Nephron (organoid): ENCODE measurements around the gene ARHGAP19.

Experiments
- H3K27ac Mint-ChIP-seq, 3 experiments: 2 replicates each; pipeline ENCODE4 v1.8.0; 2020; ENCODE audit warnings: mixed read lengths in 3 of 3, mild to moderate bottlenecking in 2 of 3, moderate library complexity in 1 of 3
- H3K27me3 Mint-ChIP-seq: 2 replicates; pipeline ENCODE4 v1.8.0; 2021; ENCODE audit warnings: low read depth, mild to moderate bottlenecking, moderate library complexity, mixed read lengths
- H3K36me3 Mint-ChIP-seq: 2 replicates; pipeline ENCODE4 v1.8.0; 2020; ENCODE audit warnings: low read depth, mixed read lengths
- H3K4me1 Mint-ChIP-seq: 2 replicates; pipeline ENCODE4 v1.8.0; 2020; ENCODE audit warnings: mixed read lengths
- H3K4me3 Mint-ChIP-seq, 3 experiments: 2 replicates each; pipeline ENCODE4 v1.8.0; 2020; ENCODE audit warnings: mild to moderate bottlenecking in 3 of 3, mixed read lengths in 3 of 3, moderate library complexity in 2 of 3
- H3K9me3 Mint-ChIP-seq: 2 replicates; pipeline ENCODE4 v1.8.0; 2020; ENCODE audit warnings: mixed read lengths
- CTCF ChIP-seq, 3 experiments: fragments of 200-600 bp; sonication (generic); IDR thresholded peaks; one replicate each; pipeline ENCODE4 v1.5.0; 2021; ENCODE audit warnings: antibody characterized with exemption in 3 of 3; ENCODE audit not compliant: unreplicated experiment in 3 of 3

Gene ARHGAP19

DNA sequence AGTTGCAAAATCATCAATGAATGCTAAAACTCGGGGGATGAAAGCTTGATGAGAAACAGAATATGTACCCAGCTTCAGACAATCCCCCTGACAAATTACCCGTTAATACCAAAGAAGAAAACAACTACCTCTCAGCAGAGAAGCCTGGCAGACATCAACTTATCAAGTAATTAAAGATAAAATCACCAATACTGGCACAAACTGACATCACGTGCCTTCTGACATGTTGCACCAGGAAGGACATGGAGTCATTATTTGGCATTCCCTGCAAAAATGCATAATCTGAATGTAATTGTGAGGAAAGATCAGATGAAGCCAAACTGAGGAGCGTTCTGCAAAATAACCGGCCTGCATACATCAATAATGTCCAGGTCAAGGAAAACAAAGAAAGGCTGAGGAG lies 114.4 kb downstream of the ARHGAP19 start:
- no peak for TF ChIP-seq CTCF (IDR thresholded peaks at IDR 0.05; ENCODE audit: unreplicated experiment in 3 of 3)
- Mint-ChIP-seq H3K27me3 (peaks cover 30% of the 10 kb centered on the region), H3K4me1 (peaks cover 7% of the 10 kb centered on the region), H3K4me3 (no peak overlapping the region), H3K27ac (no peak overlapping the region), H3K36me3 (no peaks in the 10 kb centered on the region), H3K9me3 (no peaks in the 10 kb centered on the region)

DNA sequence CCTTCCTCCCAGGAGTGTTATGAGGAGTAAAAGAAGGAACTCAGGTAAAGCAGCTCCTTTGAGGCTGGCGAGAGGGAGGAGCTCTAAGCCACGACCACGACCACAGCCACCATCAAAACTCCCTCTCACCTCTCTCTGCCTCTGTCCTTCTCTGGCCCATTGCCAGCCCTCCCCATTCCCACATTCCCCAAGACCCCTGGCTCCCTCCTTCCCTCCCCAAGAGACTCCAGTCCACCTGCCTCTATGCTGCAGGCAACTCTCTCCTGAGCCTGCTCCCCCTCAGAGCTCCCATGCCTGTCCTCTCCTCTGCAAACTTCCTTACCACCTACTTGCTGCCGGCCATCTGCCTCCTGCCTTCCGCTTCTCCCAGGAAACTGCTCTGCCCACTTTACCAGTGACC lies 116.2 kb downstream of the ARHGAP19 start:
- Mint-ChIP-seq H3K36me3 (no peaks in the 10 kb centered on the region), H3K4me3 (no peak overlapping the region), H3K27me3 (peaks cover 23% of the 10 kb centered on the region), H3K4me1 (peaks cover 15% of the 10 kb centered on the region), H3K27ac (no peak overlapping the region), H3K9me3 (no peaks in the 10 kb centered on the region)
- TF ChIP-seq CTCF (IDR thresholded peaks at IDR 0.05; ENCODE audit: unreplicated experiment in 3 of 3) = no peak

- H3K9me3 Mint-ChIP-seq = no peaks in the 10 kb centered on the region
- H3K36me3 Mint-ChIP-seq = no peaks in the 10 kb centered on the region
- TF ChIP-seq CTCF (IDR thresholded peaks at IDR 0.05; ENCODE audit: unreplicated experiment in 3 of 3) = no peak
- peaks cover 20% of the 10 kb centered on the region for H3K4me1 Mint-ChIP-seq
- H3K27me3 Mint-ChIP-seq = peaks cover 20% of the 10 kb centered on the region
- H3K4me3 Mint-ChIP-seq = no peak overlapping the region
- no peak overlapping the region for H3K27ac Mint-ChIP-seq
Measured at GRCh38 chr10:97175586-97175985, 116.9 kb downstream of the ARHGAP19 start.

DNA sequence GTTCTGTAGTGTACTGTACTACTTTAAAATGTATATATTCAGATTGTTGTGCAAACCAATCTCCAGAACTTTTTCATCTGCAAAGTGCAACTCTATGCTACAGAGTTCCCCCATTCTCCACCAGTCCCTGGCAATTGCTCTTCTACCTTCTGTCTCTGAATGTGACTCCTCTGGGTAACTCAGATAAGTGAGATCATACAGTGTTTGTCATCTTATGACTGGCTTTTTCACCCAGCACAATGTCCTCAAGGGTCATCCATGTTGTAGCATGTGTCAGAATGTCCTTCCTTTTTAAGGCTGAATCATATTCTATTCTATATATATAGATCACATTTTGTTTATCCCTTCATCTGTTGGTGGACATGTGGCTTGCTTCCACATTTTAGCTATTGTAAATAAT lies 117.5 kb downstream of the ARHGAP19 start:
- no peak for TF ChIP-seq CTCF (IDR thresholded peaks at IDR 0.05; ENCODE audit: unreplicated experiment in 3 of 3)
- Mint-ChIP-seq H3K4me3 (no peak overlapping the region), H3K9me3 (no peaks in the 10 kb centered on the region), H3K27ac (no peak overlapping the region), H3K4me1 (peaks cover 19% of the 10 kb centered on the region), H3K27me3 (peaks cover 20% of the 10 kb centered on the region), H3K36me3 (no peaks in the 10 kb centered on the region)

DNA sequence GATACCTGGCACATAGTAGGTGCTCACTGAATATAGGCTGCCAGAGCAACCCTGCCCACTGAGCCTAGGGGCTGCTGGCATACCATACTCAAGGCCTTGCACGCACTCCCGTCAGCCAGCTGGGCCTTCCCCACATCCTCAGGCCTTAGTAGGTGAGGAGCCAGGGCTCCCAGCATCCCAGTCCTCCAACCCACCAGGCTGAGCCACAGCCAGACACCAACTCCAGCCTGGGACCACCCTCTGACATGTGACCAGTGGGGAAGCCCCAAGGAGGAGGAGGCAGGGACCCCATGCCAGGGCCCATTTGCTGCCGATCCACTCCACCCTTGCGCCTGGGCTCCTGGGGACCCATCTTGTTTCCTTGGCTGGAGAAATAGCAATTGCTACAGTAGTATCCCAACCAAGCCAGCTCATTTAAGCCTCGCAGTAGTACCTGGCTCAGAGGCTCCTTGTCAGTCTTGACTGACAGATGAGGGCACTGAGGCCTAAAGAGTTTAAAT lies 118.1 kb downstream of the ARHGAP19 start:
- TF ChIP-seq CTCF (IDR thresholded peaks at IDR 0.05; ENCODE audit: unreplicated experiment in 3 of 3) = no peak
- Mint-ChIP-seq H3K9me3 (no peaks in the 10 kb centered on the region), H3K4me1 (peaks cover 19% of the 10 kb centered on the region), H3K27me3 (peaks cover 23% of the 10 kb centered on the region), H3K4me3 (no peak overlapping the region), H3K36me3 (no peaks in the 10 kb centered on the region), H3K27ac (no peak overlapping the region)

DNA sequence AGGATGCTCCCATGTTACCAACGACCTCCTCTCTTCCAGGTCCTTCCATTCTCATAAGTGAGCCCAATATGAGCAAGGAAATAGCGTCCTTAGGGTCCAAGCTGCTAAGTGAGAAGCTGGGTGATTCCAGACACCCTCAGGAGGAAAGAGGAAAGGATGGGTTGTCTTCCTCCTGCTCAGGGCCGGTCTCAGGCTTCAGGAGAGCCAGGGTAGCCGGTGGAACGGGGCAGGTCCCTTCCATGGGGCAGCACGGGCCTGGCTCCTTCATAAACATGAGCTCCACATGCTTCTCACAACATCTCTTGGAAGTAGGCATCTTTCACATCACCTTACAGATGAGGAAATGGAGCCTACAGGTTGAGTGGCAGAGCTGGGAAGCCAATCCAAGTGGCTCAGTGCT lies 119.4 kb downstream of the ARHGAP19 start:
- Mint-ChIP-seq H3K27me3 (peaks cover 31% of the 10 kb centered on the region), H3K36me3 (no peaks in the 10 kb centered on the region), H3K4me1 (peaks cover 19% of the 10 kb centered on the region), H3K27ac (no peak overlapping the region), H3K4me3 (no peak overlapping the region), H3K9me3 (no peaks in the 10 kb centered on the region)
- no peak for TF ChIP-seq CTCF (IDR thresholded peaks at IDR 0.05; ENCODE audit: unreplicated experiment in 3 of 3)
